SK-MEL-5 (cell line): ENCODE results near the gene ZFAND3. TPM values are rescaled to one million over a fixed set of nuclear protein-coding genes. Genes with fewer than 3 reads are reported as not detected.
"Not testable (repeated sequence)": the region's sequence is repeated elsewhere in the genome, so short reads cannot be mapped to it uniquely, and the experiment has no call there.

Source experiments
- DNase-seq: peaks from one replicate; pipeline ENCODE4 v3.0.0-alpha.2; 2016; ENCODE audit warnings: low read depth, low spot score
- in situ Hi-C: cut with HindIII; loops from 2 replicates; pipeline ENCODE4 v1.10.0; 2016; ENCODE audit warnings: low sequenced_read_pairs, high pct_unique_total_duplicates, low pct_unique_long_range_greater_than_20kb
- total RNA-seq: library from RNA; depleted of rRNA; stranded (reverse); fragments of >200 nt; shearing (Covaris generic); gene quantifications from 2 replicates; pipeline ENCODE4 v1.2.3, GENCODE V29; 2014

ZFAND3 gene
- total RNA-seq, 1 experiment from 2014 or later: 14.6 TPM

GRCh38 chr6:37987559-37987958 is 168.0 kb downstream of the ZFAND3 start:
- in situ Hi-C loops: no loop called here
- no peak for DNase-seq

DNA sequence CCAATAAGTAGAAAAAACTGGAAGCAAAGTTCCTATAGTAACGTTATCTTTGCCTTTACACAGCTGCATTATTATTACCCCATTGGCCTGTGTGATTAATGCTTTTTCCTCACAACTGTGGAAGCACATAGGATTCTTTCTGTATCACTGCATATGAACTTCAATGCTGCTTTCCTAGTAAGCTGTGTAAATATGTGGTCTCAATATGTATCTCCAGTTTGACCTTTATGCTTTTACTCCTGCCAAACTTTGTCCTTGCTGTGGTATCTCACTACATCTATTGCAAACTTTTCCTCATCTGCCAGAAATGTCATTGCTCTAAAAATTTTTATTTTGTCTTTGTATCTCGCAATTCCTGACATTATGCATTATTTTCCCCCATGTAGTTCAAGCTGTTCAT is 168.6 kb downstream of the ZFAND3 start:
- DNase-seq: no peak

DNA sequence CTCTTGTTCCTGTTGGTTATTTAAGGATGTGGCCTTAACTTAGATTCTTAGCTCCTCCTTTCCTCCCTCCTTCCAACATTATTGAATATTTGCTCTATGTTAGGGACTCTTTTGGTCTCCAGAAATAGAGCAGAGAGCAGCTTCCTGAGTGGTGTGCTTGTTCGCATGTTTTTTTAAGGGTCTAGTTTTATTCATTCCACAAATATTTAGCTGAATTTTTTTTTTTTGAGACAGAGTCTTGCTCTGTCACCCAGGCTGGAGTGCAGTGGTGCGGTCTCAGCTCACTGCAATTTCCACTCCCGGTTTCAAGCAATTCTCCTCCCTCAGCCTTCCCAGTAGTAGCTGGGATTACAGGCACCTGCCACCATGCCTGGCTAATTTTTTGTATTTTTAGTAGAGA is 169.2 kb downstream of the ZFAND3 start:
- in situ Hi-C loops: no loop called here
- DNase-seq: no peak

More for the DNA sequence above, 168.6 kb downstream of the ZFAND3 start:
- in situ Hi-C loops: no loop called here

- peak; percentile 68 for DNase-seq
- in situ Hi-C loops: no loop called here
Measured at GRCh38 chr6:37990762-37991525, 171.4 kb downstream of the ZFAND3 start.

DNA sequence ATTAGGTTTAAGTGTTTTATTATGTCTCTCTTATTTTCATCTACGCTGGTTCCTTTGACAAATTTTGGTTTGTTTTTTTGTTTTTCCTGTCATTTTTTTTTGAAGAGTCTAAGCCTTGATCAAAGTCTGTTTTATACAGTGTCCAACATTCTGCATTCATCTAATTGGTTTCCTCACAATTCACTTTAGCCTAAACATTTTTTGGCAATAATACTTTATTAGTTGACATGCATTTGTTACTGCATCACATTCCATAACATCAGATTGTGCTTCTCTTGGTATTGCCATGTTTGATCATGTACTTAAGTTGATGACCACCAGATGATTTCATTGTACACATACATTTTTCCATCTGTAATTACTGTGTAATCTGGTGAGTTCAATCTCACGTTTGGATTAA is 173.2 kb downstream of the ZFAND3 start:
- in situ Hi-C loops: no loop called here
- DNase-seq: no peak

GRCh38 chr6:37993194-37993593 is 173.7 kb downstream of the ZFAND3 start:
- in situ Hi-C loops, DNase-seq: not testable (repeated sequence)

DNA sequence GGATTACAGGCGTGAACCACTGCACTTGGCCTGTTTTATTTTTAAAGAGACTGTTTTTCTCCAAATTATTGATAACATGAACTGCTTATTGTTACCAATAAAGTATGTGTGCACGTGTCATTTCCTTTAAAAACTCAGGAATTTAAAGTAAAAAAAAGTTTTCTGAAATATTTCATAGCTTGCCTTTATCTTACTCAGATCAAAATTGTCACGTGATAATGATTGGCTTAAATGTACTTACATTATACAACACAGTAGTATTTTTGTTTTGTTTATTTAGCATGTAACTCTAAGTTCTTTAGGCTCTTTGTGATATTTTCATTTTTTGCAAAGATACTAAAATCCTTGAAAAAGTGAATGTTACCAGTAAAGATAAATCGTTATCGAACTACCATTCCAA is 174.1 kb downstream of the ZFAND3 start:
- DNase-seq: no peak
- in situ Hi-C loops: no loop called here

GRCh38 chr6:37994223-37994622 is 174.7 kb downstream of the ZFAND3 start:
- peak; percentile 64 for DNase-seq
- in situ Hi-C loops: no loop called here

GRCh38 chr6:37998366-37998765 is 178.8 kb downstream of the ZFAND3 start:
- DNase-seq: no peak
- in situ Hi-C loops: no loop called here

DNA sequence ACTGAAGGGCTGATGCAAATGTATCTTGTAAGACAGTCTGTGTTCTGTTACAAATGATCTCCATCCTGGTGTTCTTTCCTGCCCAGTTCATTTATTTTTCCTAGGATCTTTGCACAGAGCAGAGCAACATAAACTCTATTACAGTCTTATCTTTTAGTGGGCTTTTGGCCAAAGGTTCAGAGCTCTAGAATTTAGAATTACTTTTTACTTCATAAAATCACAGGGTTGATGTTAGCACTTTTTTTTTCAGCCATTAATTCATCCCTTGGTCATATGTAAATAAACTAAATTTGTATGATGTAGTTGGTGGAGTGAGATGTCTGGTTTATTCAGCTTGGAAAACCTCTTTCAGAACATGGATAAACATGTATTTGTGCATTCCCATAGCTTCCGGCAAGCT is 181.9 kb downstream of the ZFAND3 start:
- in situ Hi-C loops: no loop called here
- DNase-seq: no peak

GRCh38 chr6:38004908-38005307 is 185.4 kb downstream of the ZFAND3 start:
- in situ Hi-C loops: no loop called here
- DNase-seq: no peak

DNA sequence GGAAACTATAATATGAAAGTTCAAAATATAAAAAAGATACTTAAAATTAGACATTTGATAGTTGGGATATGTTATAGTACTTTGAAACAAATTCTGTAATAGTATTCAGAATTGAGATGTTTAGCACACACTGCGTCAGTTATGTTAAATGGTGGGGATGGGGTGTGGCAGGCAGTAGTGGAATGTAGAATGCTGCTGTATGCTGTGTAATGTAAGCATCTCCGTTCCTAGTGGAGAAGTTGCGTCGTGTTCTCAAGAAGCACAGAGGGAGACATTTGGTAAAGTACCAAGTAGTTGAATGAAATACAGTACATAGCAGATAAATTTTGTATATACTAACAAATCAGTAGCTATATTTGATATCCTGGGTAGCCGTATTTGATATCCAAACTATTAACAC is 192.4 kb downstream of the ZFAND3 start:
- DNase-seq: no peak
- in situ Hi-C loops: no loop called here

- DNase-seq: peak; percentile 69
- in situ Hi-C loops: no loop called here
Measured at GRCh38 chr6:38012573-38012972, 193.0 kb downstream of the ZFAND3 start.

DNA sequence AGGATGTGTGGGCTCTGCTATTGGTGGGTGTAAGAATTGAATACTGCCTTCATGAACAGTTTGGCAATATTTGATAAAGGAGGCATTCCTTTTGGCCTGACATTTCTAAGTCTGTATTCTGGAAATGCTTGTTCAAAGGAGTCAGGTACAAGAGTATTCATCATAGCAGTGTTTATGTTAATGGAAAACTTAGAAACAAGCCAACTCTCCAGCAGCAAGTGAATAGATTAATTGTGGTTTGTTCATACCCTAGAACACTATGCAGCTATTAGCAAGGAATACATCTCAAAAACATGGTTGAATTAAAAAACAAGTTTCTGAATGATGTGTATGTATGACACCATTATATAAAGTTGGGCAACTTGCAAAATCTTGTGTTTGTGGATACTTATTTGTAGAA is 195.8 kb downstream of the ZFAND3 start:
- in situ Hi-C loops: no loop called here
- DNase-seq: no peak

DNA sequence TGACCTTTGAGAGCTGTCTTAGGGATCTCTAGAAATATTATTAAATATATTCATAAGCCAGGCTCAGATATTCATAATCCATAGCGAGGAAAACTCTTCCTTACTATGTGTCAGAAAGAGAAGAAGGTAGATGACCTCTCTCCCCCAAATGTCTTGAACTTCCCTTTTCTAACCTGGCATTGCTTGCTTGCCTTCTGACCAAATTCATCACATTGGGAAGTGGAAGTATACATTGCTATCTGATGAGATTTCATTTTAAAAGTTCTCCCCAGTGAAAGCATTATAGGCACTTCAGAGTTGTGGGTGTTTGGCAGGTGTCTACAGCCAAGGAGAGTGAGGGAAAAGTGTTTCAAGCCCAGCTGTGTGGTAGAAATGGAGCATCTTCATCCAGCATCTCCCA is 197.3 kb downstream of the ZFAND3 start:
- no peak for DNase-seq
- in situ Hi-C loops: no loop called here

DNA sequence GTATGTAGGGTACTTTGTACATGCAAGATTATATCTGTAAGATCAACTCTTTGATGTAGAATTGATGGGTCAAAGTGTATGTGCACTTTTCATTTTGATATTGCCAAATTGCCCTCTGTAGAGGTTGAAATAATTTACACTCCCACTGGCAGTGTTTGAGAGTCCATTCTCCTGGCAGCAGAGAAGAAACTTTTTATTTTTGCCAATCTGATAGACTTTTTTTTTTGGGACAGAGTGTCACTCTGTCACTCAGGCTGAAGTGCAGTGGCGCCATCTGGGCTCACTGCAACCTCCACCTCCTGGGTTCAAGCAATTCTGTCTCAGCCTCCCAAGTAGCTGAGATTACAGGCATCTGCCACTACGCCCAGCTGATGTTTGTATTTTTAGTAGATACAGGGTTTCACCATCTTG is 199.2 kb downstream of the ZFAND3 start:
- in situ Hi-C loops: no loop called here
- no peak for DNase-seq

DNA sequence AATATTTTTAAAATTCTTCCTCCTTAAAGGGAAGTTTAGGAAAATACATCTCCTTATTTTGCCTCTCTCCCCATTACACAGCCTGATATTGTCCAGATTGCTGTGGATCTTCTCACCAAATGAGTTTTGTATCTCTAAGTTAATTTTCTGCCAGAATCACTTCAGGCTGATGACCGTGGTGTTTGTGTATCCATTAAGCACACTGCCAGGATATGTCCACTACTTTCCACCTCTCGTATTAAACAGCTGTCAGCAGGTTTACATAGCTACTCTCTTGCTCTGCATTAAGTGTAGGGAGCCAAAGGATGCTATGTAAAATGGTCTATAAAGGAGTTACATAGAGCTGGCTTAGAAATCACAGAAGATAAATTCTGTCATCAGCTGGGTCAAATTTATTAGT is 201.1 kb downstream of the ZFAND3 start:
- DNase-seq: no peak
- in situ Hi-C loops: no loop called here

GRCh38 chr6:38021029-38021428 is 201.5 kb downstream of the ZFAND3 start:
- DNase-seq: no peak
- in situ Hi-C loops: no loop called here

DNA sequence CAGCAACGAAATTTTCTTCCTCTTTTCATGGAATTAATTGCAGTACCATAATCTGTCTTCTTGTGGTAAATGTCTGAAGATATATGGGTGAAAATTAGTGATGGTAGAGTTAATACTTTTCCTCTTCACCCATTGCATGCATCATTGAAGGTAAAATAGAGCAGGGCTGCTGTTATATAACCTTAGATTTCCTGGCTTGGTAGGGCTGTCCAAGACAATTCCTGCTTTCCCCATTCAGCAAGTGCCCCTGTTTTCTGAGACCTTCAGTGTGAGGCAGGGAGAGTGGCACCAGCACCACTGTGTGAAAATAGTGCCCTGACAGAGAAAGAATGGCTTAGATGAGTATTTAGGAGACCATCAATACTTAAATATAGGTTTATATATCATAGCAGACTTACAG is 202.0 kb downstream of the ZFAND3 start:
- in situ Hi-C loops: no loop called here
- no peak for DNase-seq

DNA sequence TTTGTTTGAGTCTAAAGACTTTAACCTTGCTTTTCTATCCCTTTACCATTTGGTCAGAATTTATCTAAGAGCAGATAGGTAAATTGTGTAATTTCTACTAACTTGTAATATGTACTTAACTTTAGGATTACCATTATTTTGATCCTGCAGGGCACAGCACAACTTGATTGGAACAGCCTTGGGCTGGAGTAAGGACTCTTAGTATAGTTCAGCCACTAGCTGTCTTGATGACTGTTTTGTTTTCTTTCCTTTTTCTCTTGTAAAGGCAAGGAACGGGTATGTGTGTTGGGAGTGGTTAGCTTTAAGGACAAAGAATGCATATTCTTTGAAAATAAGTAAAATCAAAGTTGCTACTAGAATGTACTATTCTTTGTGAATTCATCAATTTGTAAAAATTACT is 203.2 kb downstream of the ZFAND3 start:
- no peak for DNase-seq
- in situ Hi-C loops: no loop called here
